Measurements from ENCODE around the gene FPR2.

FPR2 gene

GRCh38 chr19:51749979-51750378, 11.0 kb upstream of the FPR2 start:
- Histone ChIP-seq H3K4me1 (ENCODE audit: control insufficient read depth, insufficient read depth, low read length) (no peaks in the 10 kb centered on the region), H3K36me3 (ENCODE audit: control insufficient read depth in 2 of 2, insufficient read depth in 1 of 2, low read length in 2 of 2) (no peaks in the 10 kb centered on the region), H3K4me3 (ENCODE audit: low read depth, low read length) (no peak overlapping the region), H3K9me3 (ENCODE audit: control insufficient read depth, insufficient read depth, low read depth, low read length) (no peaks in the 10 kb centered on the region; the same call in 1 of the 2 replicates), H3K27ac (ENCODE audit: extremely low read depth, low read depth, low read length) (no peak overlapping the region)
- ChIA-PET POLR2A (no interaction called here), CTCF (interaction anchor here (1.1 to 1.2 kb wide), 2 partner anchors 28 to 74 kb away, joined by 4 to 5 read pairs; no protein-coding TSS in a partner anchor)
- no peak for TF ChIP-seq ZBTB6 (tag by site-specific recombination; IDR thresholded peaks at IDR 0.05)
- no peak for TF ChIP-seq ZNF148 (tag by site-specific recombination; IDR thresholded peaks at IDR 0.05; ENCODE audit: borderline replicate concordance)
- TF ChIP-seq ZBTB1 (tag by site-specific recombination; IDR thresholded peaks at IDR 0.05) = no peak
- TF ChIP-seq ZNF274 (IDR thresholded peaks at IDR 0.05; ENCODE audit: low read length) = no peak
- TF ChIP-seq ZNF274 (tag by site-specific recombination; IDR thresholded peaks at IDR 0.05; ENCODE audit: borderline replicate concordance) = no peak
- TF ChIP-seq, protein P1, sequence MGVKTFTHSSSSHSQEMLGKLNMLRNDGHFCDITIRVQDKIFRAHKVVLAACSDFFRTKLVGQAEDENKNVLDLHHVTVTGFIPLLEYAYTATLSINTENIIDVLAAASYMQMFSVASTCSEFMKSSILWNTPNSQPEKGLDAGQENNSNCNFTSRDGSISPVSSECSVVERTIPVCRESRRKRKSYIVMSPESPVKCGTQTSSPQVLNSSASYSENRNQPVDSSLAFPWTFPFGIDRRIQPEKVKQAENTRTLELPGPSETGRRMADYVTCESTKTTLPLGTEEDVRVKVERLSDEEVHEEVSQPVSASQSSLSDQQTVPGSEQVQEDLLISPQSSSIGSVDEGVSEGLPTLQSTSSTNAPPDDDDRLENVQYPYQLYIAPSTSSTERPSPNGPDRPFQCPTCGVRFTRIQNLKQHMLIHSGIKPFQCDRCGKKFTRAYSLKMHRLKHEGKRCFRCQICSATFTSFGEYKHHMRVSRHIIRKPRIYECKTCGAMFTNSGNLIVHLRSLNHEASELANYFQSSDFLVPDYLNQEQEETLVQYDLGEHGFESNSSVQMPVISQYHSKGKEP (tag by site-specific recombination; IDR thresholded peaks at IDR 0.05) = no peak
- TF ChIP-seq ZNF658 (tag by site-specific recombination; IDR thresholded peaks at IDR 0.05) = no peak
- no peak for TF ChIP-seq ZBTB48 (tag by site-specific recombination; IDR thresholded peaks at IDR 0.05)
- no peak for TF ChIP-seq ZNF266 (tag by site-specific recombination; IDR thresholded peaks at IDR 0.05; ENCODE audit: low read depth)
- no peak for TF ChIP-seq TSHZ1 (tag by site-specific recombination; IDR thresholded peaks at IDR 0.05; ENCODE audit: borderline replicate concordance)
- TF ChIP-seq, protein P2, sequence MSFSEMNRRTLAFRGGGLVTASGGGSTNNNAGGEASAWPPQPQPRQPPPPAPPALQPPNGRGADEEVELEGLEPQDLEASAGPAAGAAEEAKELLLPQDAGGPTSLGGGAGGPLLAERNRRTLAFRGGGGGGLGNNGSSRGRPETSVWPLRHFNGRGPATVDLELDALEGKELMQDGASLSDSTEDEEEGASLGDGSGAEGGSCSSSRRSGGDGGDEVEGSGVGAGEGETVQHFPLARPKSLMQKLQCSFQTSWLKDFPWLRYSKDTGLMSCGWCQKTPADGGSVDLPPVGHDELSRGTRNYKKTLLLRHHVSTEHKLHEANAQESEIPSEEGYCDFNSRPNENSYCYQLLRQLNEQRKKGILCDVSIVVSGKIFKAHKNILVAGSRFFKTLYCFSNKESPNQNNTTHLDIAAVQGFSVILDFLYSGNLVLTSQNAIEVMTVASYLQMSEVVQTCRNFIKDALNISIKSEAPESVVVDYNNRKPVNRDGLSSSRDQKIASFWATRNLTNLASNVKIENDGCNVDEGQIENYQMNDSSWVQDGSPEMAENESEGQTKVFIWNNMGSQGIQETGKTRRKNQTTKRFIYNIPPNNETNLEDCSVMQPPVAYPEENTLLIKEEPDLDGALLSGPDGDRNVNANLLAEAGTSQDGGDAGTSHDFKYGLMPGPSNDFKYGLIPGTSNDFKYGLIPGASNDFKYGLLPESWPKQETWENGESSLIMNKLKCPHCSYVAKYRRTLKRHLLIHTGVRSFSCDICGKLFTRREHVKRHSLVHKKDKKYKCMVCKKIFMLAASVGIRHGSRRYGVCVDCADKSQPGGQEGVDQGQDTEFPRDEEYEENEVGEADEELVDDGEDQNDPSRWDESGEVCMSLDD (tag by site-specific recombination; IDR thresholded peaks at IDR 0.05) = no peak
- no peak for TF ChIP-seq ZNF214 (tag by site-specific recombination; IDR thresholded peaks at IDR 0.05; ENCODE audit: borderline replicate concordance)
- TF ChIP-seq ZBTB8A (tag by site-specific recombination; IDR thresholded peaks at IDR 0.05) = no peak
- TF ChIP-seq ZNF16 (tag by site-specific recombination; IDR thresholded peaks at IDR 0.05; ENCODE audit: low read depth) = no peak
- no peak for TF ChIP-seq ZNF350 (tag by site-specific recombination; IDR thresholded peaks at IDR 0.05)
- TF ChIP-seq, protein P3, sequence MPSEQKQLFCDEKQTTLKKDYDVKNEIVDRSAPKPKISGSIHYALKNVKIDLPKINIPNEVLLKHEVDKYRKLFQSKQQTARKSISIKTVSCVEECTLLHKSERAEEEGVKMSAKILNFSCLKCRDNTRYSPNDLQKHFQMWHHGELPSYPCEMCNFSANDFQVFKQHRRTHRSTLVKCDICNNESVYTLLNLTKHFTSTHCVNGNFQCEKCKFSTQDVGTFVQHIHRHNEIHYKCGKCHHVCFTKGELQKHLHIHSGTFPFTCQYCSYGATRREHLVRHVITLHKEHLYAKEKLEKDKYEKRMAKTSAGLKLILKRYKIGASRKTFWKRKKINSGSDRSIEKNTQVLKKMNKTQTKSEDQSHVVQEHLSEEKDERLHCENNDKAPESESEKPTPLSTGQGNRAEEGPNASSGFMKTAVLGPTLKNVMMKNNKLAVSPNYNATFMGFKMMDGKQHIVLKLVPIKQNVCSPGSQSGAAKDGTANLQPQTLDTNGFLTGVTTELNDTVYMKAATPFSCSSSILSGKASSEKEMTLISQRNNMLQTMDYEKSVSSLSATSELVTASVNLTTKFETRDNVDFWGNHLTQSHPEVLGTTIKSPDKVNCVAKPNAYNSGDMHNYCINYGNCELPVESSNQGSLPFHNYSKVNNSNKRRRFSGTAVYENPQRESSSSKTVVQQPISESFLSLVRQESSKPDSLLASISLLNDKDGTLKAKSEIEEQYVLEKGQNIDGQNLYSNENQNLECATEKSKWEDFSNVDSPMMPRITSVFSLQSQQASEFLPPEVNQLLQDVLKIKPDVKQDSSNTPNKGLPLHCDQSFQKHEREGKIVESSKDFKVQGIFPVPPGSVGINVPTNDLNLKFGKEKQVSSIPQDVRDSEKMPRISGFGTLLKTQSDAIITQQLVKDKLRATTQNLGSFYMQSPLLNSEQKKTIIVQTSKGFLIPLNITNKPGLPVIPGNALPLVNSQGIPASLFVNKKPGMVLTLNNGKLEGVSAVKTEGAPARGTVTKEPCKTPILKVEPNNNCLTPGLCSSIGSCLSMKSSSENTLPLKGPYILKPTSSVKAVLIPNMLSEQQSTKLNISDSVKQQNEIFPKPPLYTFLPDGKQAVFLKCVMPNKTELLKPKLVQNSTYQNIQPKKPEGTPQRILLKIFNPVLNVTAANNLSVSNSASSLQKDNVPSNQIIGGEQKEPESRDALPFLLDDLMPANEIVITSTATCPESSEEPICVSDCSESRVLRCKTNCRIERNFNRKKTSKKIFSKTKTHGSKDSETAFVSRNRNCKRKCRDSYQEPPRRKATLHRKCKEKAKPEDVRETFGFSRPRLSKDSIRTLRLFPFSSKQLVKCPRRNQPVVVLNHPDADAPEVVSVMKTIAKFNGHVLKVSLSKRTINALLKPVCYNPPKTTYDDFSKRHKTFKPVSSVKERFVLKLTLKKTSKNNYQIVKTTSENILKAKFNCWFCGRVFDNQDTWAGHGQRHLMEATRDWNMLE (tag by site-specific recombination; conservative IDR thresholded peaks at IDR 0.05; ENCODE audit: low read depth) = no peak
- TF ChIP-seq OVOL3 (tag by site-specific recombination; IDR thresholded peaks at IDR 0.05) = no peak
- TF ChIP-seq ZNF2 (tag by site-specific recombination; IDR thresholded peaks at IDR 0.05) = no peak
- no peak for TF ChIP-seq MYNN (tag by site-specific recombination; IDR thresholded peaks at IDR 0.05; ENCODE audit: borderline replicate concordance)
- no peak for TF ChIP-seq ZNF704 (tag by site-specific recombination; IDR thresholded peaks at IDR 0.05)

All from HEK293 (cell line).